B cell (primary cell): ENCODE measurements around the gene PTBP3. TPM values are rescaled to one million over a fixed set of nuclear protein-coding genes. Genes with fewer than 3 reads are reported as not detected.

ENCODE experiments used
- ATAC-seq: fragments of 200-7000 bp; cut with Tn5 transposase; one replicate; pipeline ENCODE4 v1.10.0; 2021; ENCODE audit warnings: low read depth, mild to moderate bottlenecking, moderate number of reproducible peaks, moderate library complexity
- CTCF ChIA-PET: fragments of 350-600 bp; sonication (Branson Sonifier 250); formaldehyde crosslinking; loops from one replicate; lab custom pipeline; 2021; ENCODE audit warnings: antibody characterized with exemption, inconsistent platforms; lab: Charles Lee
- POLR2A ChIA-PET: fragments of 350-600 bp; sonication (Branson Sonifier 250); formaldehyde crosslinking; loops from one replicate; lab custom pipeline; 2021; ENCODE audit warnings: antibody characterized with exemption; lab: Charles Lee
- DNase-seq: peaks from one replicate; pipeline ENCODE4 v3.0.0; 2013
- H2AFZ ChIP-seq: 2 replicates; pipeline ENCODE4 v1.6.1; 2012; ENCODE audit warnings: mild to moderate bottlenecking, low read depth, low read length; ENCODE audit not compliant: insufficient read depth, poor library complexity, severe bottlenecking
- H3K27ac ChIP-seq, 2 donors: 1 replicate in 1 of 2; 2 replicates in 1 of 2; pipeline ENCODE4 v1.5.1; 2012 to 2013; ENCODE audit warnings: low read length in 2 of 2, mild to moderate bottlenecking in 2 of 2, moderate library complexity in 1 of 2
- H3K27me3 ChIP-seq, 4 experiments: fragments of 200-600 bp in 1 of 4; sonication (generic) in 1 of 4; replicated peaks in 1 of 4; 1 replicate in 2 of 4; 2 replicates in 2 of 4; pipeline versions ENCODE4 v1.6.1 to v1.7.0; 2013 to 2016; ENCODE audit warnings: low read length in 3 of 4, mild to moderate bottlenecking in 2 of 4, mixed read lengths in 1 of 4, moderate library complexity in 1 of 4; ENCODE audit not compliant: insufficient read depth in 4 of 4, control insufficient read depth in 3 of 4; ENCODE audit errors: control extremely low read depth in 1 of 4
- H3K36me3 ChIP-seq, 2 experiments: replicated peaks in 1 of 2; 1 replicate in 1 of 2; 2 replicates in 1 of 2; pipeline versions ENCODE4 v1.6.1 to v1.7.1; 2013; ENCODE audit warnings: low read length in 1 of 2; ENCODE audit not compliant: insufficient read depth in 2 of 2, control insufficient read depth in 1 of 2; ENCODE audit errors: control extremely low read depth in 1 of 2, extremely low read depth in 1 of 2
- H3K4me1 ChIP-seq, 2 donors: fragments of 200-600 bp in 1 of 2; sonication (generic) in 1 of 2; 1 replicate in 1 of 2; 2 replicates in 1 of 2; pipeline versions ENCODE4 v1.5.1 to v1.6.1; 2013 to 2017; ENCODE audit warnings: low read length in 2 of 2; ENCODE audit not compliant: control insufficient read depth in 2 of 2, insufficient read depth in 2 of 2
- H3K4me2 ChIP-seq: replicated peaks from 2 replicates; pipeline ENCODE3; 2012; ENCODE audit warnings: mild to moderate bottlenecking, low read depth, low read length; ENCODE audit not compliant: poor library complexity, severe bottlenecking
- H3K4me3 ChIP-seq, 5 experiments: fragments of 200-600 bp in 1 of 5; sonication (generic) in 1 of 5; 1 replicate in 3 of 5; 2 replicates in 2 of 5; pipeline versions ENCODE4 v1.5.1 to v1.7.0; 2011 to 2016; ENCODE audit warnings: low read length in 4 of 5, mild to moderate bottlenecking in 4 of 5, low read depth in 2 of 5, control low read depth in 1 of 5, moderate library complexity in 1 of 5; ENCODE audit not compliant: insufficient read depth in 1 of 5; ENCODE audit errors: control extremely low read depth in 1 of 5, extremely low read depth in 1 of 5
- H3K79me2 ChIP-seq: fragments of 200-600 bp; sonication (generic); one replicate; pipeline ENCODE4 v1.6.0; 2016; ENCODE audit warnings: low read length; ENCODE audit not compliant: control insufficient read depth, insufficient read depth
- H3K9ac ChIP-seq: fragments of 200-600 bp; sonication (generic); 2 replicates; pipeline ENCODE4 v1.6.1; 2017; ENCODE audit warnings: mild to moderate bottlenecking, low read length, moderate library complexity
- H3K9me3 ChIP-seq, 3 donors: one replicate each; pipeline versions ENCODE4 v1.6.1 to v1.7.1; 2013; ENCODE audit warnings: low read length in 2 of 3; ENCODE audit not compliant: control insufficient read depth in 2 of 3, insufficient read depth in 1 of 3; ENCODE audit errors: control extremely low read depth in 1 of 3
- H4K20me1 ChIP-seq: 2 replicates; pipeline ENCODE4 v1.6.0; 2012; ENCODE audit warnings: mild to moderate bottlenecking, low read length; ENCODE audit not compliant: insufficient read depth, control insufficient read depth, poor library complexity, severe bottlenecking
- H3K27ac Mint-ChIP-seq: one replicate; pipeline ENCODE4 v1.8.0; 2021; ENCODE audit warnings: mixed read lengths
- H3K27me3 Mint-ChIP-seq: one replicate; pipeline ENCODE4 v1.8.0; 2021; ENCODE audit warnings: mixed read lengths
- H3K4me1 Mint-ChIP-seq: one replicate; pipeline ENCODE4 v1.8.0; 2021; ENCODE audit warnings: mixed read lengths
- H3K4me3 Mint-ChIP-seq: one replicate; pipeline ENCODE4 v1.8.0; 2021; ENCODE audit warnings: mixed read lengths
- H3K9me3 Mint-ChIP-seq: one replicate; pipeline ENCODE4 v1.8.0; 2022; ENCODE audit warnings: mixed read lengths; ENCODE audit not compliant: insufficient read depth
- EZH2 ChIP-seq: IDR thresholded peaks from 2 replicates; pipeline ENCODE4 v1.6.1; 2012; ENCODE audit warnings: borderline replicate concordance, low read depth, mild to moderate bottlenecking, moderate library complexity, low read length; ENCODE audit not compliant: insufficient read depth, poor library complexity, severe bottlenecking
- WGBS: methylation state at CpG from one replicate; pipeline ENCODE4 v1.1.5; 2013; ENCODE audit warnings: missing lambda C conversion rate; ENCODE audit not compliant: insufficient coverage; 5-methylcytosine and 5-hydroxymethylcytosine counted together
- intact Hi-C: fragments of 100-400 bp; cut with micrococcal nuclease; formaldehyde crosslinking; loops from one replicate; pipeline ENCODE4 v1.10.0; 2022
- polyA plus RNA-seq: library from polyadenylated mRNA; depleted of rRNA; stranded (reverse); fragments of >200 nt; gene quantifications from 2 replicates; pipeline ENCODE4 v1.2.3, GENCODE V29; 2012
- total RNA-seq, 2 donors: library from RNA; stranded (reverse); fragments of 120-200 nt in 1 of 2; gene quantifications; 1 replicate in 1 of 2; 2 replicates in 1 of 2; pipeline versions ENCODE4 v1.2.3 to v1.2.4, GENCODE V29; 2013 to 2022
- TF ChIP-seq, protein P1 (sequence below): fragments of 200-600 bp; IDR thresholded peaks from one replicate; pipeline ENCODE4 v1.8.0; 2022; ENCODE audit warnings: antibody characterized with exemption, mild to moderate bottlenecking

The PTBP3 gene
- total and polyA plus RNA-seq, 2 donors (not counting 1 experiment from before 2014, with no cell fraction given), result 22.8 to 133 TPM

DNA sequence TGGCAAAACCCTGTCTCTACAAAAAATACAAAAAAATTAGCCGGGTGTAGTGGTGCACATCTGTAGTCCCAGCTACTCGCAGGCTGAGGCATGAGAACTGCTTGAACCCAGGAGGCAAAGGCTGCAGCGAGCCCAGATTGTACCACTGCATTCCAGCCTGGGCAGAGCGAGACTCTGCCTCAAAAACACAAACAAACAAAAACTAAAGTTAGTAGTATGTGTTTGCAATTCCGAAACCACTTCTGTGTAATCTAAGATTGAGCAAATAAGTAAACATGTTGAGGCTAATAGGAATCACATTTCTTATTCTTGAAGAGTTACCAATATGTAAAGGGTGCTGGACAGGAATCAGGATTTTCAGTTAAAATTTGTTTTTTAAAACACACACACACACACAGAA, 88.3 kb downstream of the PTBP3 start:
- H3K4me3 ChIP-seq, result no peak overlapping the region
- DNase-seq (no peak), ATAC-seq (no peak)
- no peaks in the 10 kb centered on the region for H3K79me2 ChIP-seq
- 95% methylated on average over 2 of the region's 5 CpGs for WGBS
- ChIA-PET POLR2A (no interaction called here), CTCF (no interaction called here)
- no peak overlapping the region for H2AFZ ChIP-seq
- TF ChIP-seq EZH2, result no peak
- TF ChIP-seq, protein P1, sequence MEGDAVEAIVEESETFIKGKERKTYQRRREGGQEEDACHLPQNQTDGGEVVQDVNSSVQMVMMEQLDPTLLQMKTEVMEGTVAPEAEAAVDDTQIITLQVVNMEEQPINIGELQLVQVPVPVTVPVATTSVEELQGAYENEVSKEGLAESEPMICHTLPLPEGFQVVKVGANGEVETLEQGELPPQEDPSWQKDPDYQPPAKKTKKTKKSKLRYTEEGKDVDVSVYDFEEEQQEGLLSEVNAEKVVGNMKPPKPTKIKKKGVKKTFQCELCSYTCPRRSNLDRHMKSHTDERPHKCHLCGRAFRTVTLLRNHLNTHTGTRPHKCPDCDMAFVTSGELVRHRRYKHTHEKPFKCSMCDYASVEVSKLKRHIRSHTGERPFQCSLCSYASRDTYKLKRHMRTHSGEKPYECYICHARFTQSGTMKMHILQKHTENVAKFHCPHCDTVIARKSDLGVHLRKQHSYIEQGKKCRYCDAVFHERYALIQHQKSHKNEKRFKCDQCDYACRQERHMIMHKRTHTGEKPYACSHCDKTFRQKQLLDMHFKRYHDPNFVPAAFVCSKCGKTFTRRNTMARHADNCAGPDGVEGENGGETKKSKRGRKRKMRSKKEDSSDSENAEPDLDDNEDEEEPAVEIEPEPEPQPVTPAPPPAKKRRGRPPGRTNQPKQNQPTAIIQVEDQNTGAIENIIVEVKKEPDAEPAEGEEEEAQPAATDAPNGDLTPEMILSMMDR, result no peak
- no peaks in the 10 kb centered on the region for H3K27me3 ChIP-seq
- H3K4me1 ChIP-seq, result peaks cover 0 to 4% of the 10 kb centered on the region in 2 donors
- no peak overlapping the region for H3K4me2 ChIP-seq
- no peaks in the 10 kb centered on the region for H3K9me3 ChIP-seq
- intact Hi-C loops, result no loop called here
- H3K4me3 Mint-ChIP-seq, result no peak overlapping the region
- H3K36me3 ChIP-seq, result peaks cover 10 to 19% of the 10 kb centered on the region in 2 experiments
- no peaks in the 10 kb centered on the region for H3K27me3 Mint-ChIP-seq
- no peak overlapping the region for H3K27ac ChIP-seq
- peaks cover 16% of the 10 kb centered on the region for H4K20me1 ChIP-seq
- H3K27ac Mint-ChIP-seq, result no peak overlapping the region
- H3K4me1 Mint-ChIP-seq, result peaks cover 9% of the 10 kb centered on the region
- no peak overlapping the region for H3K9ac ChIP-seq
- no peaks in the 10 kb centered on the region for H3K9me3 Mint-ChIP-seq

DNA sequence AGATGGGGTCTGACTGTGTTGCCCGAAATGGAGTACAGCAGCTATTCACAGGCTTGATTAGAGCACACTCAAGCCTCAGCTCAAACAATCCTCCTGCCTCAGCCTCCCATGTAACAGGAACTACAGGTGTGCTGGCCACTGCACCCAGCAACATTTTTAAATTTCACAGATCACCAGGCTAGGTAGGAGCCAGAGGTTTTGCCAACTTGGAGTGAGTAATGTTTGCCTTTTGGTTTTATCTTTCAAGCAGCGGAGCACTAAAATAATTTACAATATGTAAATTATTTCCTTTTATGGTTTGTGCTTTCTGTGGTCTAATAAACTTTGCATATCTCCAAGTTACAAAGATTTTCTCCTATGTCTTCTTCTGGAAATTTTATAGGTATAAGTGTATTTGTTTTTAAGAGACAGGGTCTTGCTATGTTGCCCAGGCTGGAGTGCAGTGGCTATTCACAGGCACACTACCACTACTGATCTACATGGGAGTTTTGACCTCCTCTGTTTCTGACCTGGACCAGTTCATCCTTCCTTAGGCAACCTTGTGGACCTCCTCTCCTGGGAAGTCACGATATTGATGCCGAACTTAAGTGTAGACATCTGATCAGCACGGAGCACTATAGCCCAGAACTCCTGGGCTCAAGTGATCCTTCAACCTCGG, 91.1 kb downstream of the PTBP3 start:
- peaks cover 7% of the 10 kb centered on the region for H3K4me1 Mint-ChIP-seq
- Histone ChIP-seq H3K27ac (no peak overlapping the region), H3K27me3 (no peaks in the 10 kb centered on the region), H3K79me2 (peaks cover 3% of the 10 kb centered on the region), H3K4me3 (no peak overlapping the region), H3K4me1 (peaks cover 0 to 4% of the 10 kb centered on the region in 2 donors), H4K20me1 (peaks cover 22% of the 10 kb centered on the region), H2AFZ (no peak overlapping the region), H3K9me3 (peaks cover 0 to 3% (median 0%) of the 10 kb centered on the region in 3 donors), H3K4me2 (no peak overlapping the region), H3K36me3 (peaks cover 6 to 30% of the 10 kb centered on the region in 2 experiments), H3K9ac (no peak overlapping the region)
- H3K4me3 Mint-ChIP-seq, result no peak overlapping the region
- ATAC-seq (no peak), DNase-seq (no peak)
- intact Hi-C loops, result no loop called here
- TF ChIP-seq EZH2, result no peak
- TF ChIP-seq, protein P1, result no peak
- H3K27me3 Mint-ChIP-seq, result no peaks in the 10 kb centered on the region
- ChIA-PET POLR2A (no interaction called here), CTCF (no interaction called here)
- no peak overlapping the region for H3K27ac Mint-ChIP-seq
- WGBS, result 96% methylated on average over 3 of the region's 6 CpGs
- H3K9me3 Mint-ChIP-seq, result no peaks in the 10 kb centered on the region
